Mucosa of rectum (tissue), 2 donors: ENCODE measurements around the gene NRDC.

Experiments
- H3K27ac ChIP-seq, 2 donors: one replicate each; pipeline ENCODE4 v1.7.0; 2013; ENCODE audit warnings: inconsistent platforms in 2 of 2, low read depth in 2 of 2, low read length in 2 of 2
- H3K27me3 ChIP-seq, 2 donors: one replicate each; pipeline ENCODE4 v1.7.0; 2013; ENCODE audit warnings: low read length in 2 of 2; ENCODE audit not compliant: control insufficient read depth in 2 of 2, insufficient read depth in 2 of 2
- H3K36me3 ChIP-seq, 2 donors: one replicate each; pipeline ENCODE4 v1.7.0; 2013; ENCODE audit warnings: low read length in 2 of 2; ENCODE audit not compliant: control insufficient read depth in 2 of 2, insufficient read depth in 2 of 2
- H3K4me1 ChIP-seq, 2 donors: one replicate each; pipeline ENCODE4 v1.7.0; 2013; ENCODE audit warnings: low read length in 2 of 2, mild to moderate bottlenecking in 1 of 2; ENCODE audit not compliant: control insufficient read depth in 2 of 2, insufficient read depth in 2 of 2
- H3K4me3 ChIP-seq, 2 donors: one replicate each; pipeline ENCODE4 v1.7.0; 2013; ENCODE audit warnings: low read length in 2 of 2
- H3K9ac ChIP-seq, 2 donors: one replicate each; pipeline ENCODE4 v1.7.0; 2013; ENCODE audit warnings: low read length in 2 of 2, low read depth in 1 of 2, mild to moderate bottlenecking in 1 of 2
- H3K9me3 ChIP-seq, 2 donors: one replicate each; pipeline ENCODE4 v1.7.0; 2013; ENCODE audit warnings: low read length in 2 of 2; ENCODE audit not compliant: control insufficient read depth in 2 of 2
- donor health status: healthy.
- donor health status: Normal muscosa, but diverticular disease.

The NRDC gene

GRCh38 chr1:51780927-51781326, 97.6 kb downstream of the NRDC start:
- Histone ChIP-seq H3K9ac (no peak overlapping the region), H3K27ac (no peak overlapping the region), H3K4me1 (no peaks in the 10 kb centered on the region), H3K36me3 (peaks cover 31 to 40% of the 10 kb centered on the region in 2 donors), H3K4me3 (no peak overlapping the region), H3K27me3 (no peaks in the 10 kb centered on the region), H3K9me3 (no peaks in the 10 kb centered on the region)

GRCh38 chr1:51776408-51776807, 102.1 kb downstream of the NRDC start:
- no peaks in the 10 kb centered on the region for H3K4me1 ChIP-seq
- peaks cover 27 to 29% of the 10 kb centered on the region in 2 donors for H3K36me3 ChIP-seq
- no peaks in the 10 kb centered on the region for H3K9me3 ChIP-seq
- H3K27me3 ChIP-seq, result no peaks in the 10 kb centered on the region
- no peak overlapping the region for H3K4me3 ChIP-seq
- H3K27ac ChIP-seq, result no peak overlapping the region
- H3K9ac ChIP-seq, result no peak overlapping the region

- peaks cover 30 to 42% of the 10 kb centered on the region in 2 donors for H3K36me3 ChIP-seq
- no peaks in the 10 kb centered on the region for H3K27me3 ChIP-seq
- no peaks in the 10 kb centered on the region for H3K9me3 ChIP-seq
- no peak overlapping the region for H3K27ac ChIP-seq
- H3K9ac ChIP-seq, result no peak overlapping the region
- no peaks in the 10 kb centered on the region for H3K4me1 ChIP-seq
- no peak overlapping the region for H3K4me3 ChIP-seq
Measured at GRCh38 chr1:51768971-51769588, 109.4 kb downstream of the NRDC start.

- H3K9me3 ChIP-seq, result no peaks in the 10 kb centered on the region
- no peak overlapping the region for H3K27ac ChIP-seq
- no peaks in the 10 kb centered on the region for H3K27me3 ChIP-seq
- no peak overlapping the region for H3K9ac ChIP-seq
- H3K4me1 ChIP-seq, result no peaks in the 10 kb centered on the region
- H3K4me3 ChIP-seq, result no peak overlapping the region
- peaks cover 5 to 16% of the 10 kb centered on the region in 2 donors for H3K36me3 ChIP-seq
Measured at GRCh38 chr1:51761351-51761750, 117.2 kb downstream of the NRDC start.

- H3K4me1 ChIP-seq, result no peaks in the 10 kb centered on the region
- H3K36me3 ChIP-seq, result peaks cover 3 to 16% of the 10 kb centered on the region in 2 donors
- no peak overlapping the region for H3K9ac ChIP-seq
- H3K27me3 ChIP-seq, result no peaks in the 10 kb centered on the region
- H3K27ac ChIP-seq, result no peak overlapping the region
- H3K9me3 ChIP-seq, result no peaks in the 10 kb centered on the region
- H3K4me3 ChIP-seq, result no peak overlapping the region
Measured at GRCh38 chr1:51760872-51761271, 117.7 kb downstream of the NRDC start.

- Histone ChIP-seq H3K27me3 (no peaks in the 10 kb centered on the region), H3K9ac (no peak overlapping the region), H3K4me1 (no peaks in the 10 kb centered on the region), H3K4me3 (no peak overlapping the region), H3K27ac (no peak overlapping the region), H3K36me3 (peaks cover 5 to 9% of the 10 kb centered on the region in 2 donors), H3K9me3 (no peaks in the 10 kb centered on the region)
Measured at GRCh38 chr1:51758310-51758709, 120.2 kb downstream of the NRDC start.

- Histone ChIP-seq H3K27me3 (no peaks in the 10 kb centered on the region), H3K9me3 (no peaks in the 10 kb centered on the region), H3K4me3 (no peak overlapping the region), H3K27ac (no peak overlapping the region), H3K9ac (no peak overlapping the region), H3K4me1 (no peaks in the 10 kb centered on the region), H3K36me3 (peaks cover 10 to 11% of the 10 kb centered on the region in 2 donors)
Measured at GRCh38 chr1:51756290-51756689, 122.2 kb downstream of the NRDC start.

- H3K36me3 ChIP-seq, result peaks cover 11% of the 10 kb centered on the region in 2 donors
- H3K9me3 ChIP-seq, result no peaks in the 10 kb centered on the region
- no peaks in the 10 kb centered on the region for H3K4me1 ChIP-seq
- H3K27me3 ChIP-seq, result no peaks in the 10 kb centered on the region
- no peak overlapping the region for H3K27ac ChIP-seq
- H3K4me3 ChIP-seq, result no peak overlapping the region
- H3K9ac ChIP-seq, result no peak overlapping the region
Measured at GRCh38 chr1:51755437-51755836, 123.1 kb downstream of the NRDC start.

GRCh38 chr1:51754666-51755065, 123.9 kb downstream of the NRDC start:
- Histone ChIP-seq H3K27me3 (no peaks in the 10 kb centered on the region), H3K36me3 (peaks cover 11 to 12% of the 10 kb centered on the region in 2 donors), H3K27ac (no peak overlapping the region), H3K4me3 (no peak overlapping the region), H3K4me1 (no peaks in the 10 kb centered on the region), H3K9me3 (no peaks in the 10 kb centered on the region), H3K9ac (no peak overlapping the region)

- no peaks in the 10 kb centered on the region for H3K9me3 ChIP-seq
- no peak overlapping the region for H3K9ac ChIP-seq
- no peak overlapping the region for H3K4me3 ChIP-seq
- H3K4me1 ChIP-seq, result no peaks in the 10 kb centered on the region
- H3K27me3 ChIP-seq, result no peaks in the 10 kb centered on the region
- no peak overlapping the region for H3K27ac ChIP-seq
- peaks cover 14 to 16% of the 10 kb centered on the region in 2 donors for H3K36me3 ChIP-seq
Measured at GRCh38 chr1:51753969-51754368, 124.6 kb downstream of the NRDC start.
